Peyer's patch (tissue), 4 donors: ENCODE results near the gene RNU6-7. TPM values are rescaled to one million over a fixed set of nuclear protein-coding genes. Genes with fewer than 3 reads are reported as not detected.

Experiments
- DNase-seq, 3 donors: peaks; one replicate each; pipeline ENCODE4 v3.0.0-alpha.2; 2017 to 2019
- H3K27ac ChIP-seq, 4 donors: fragments of 200-600 bp; sonication (generic); one replicate each; pipeline ENCODE4 v1.5.1; 2016 to 2019
- H3K27me3 ChIP-seq, 2 donors: fragments of 200-600 bp; sonication (generic); one replicate each; pipeline ENCODE4 v1.5.1; 2019
- H3K36me3 ChIP-seq, 3 donors: fragments of 200-600 bp; sonication (generic); one replicate each; pipeline ENCODE4 v1.5.1; 2016 to 2019
- H3K4me1 ChIP-seq, 4 donors: fragments of 200-600 bp; sonication (generic); one replicate each; pipeline ENCODE4 v1.5.1; 2016 to 2019
- H3K4me3 ChIP-seq, 4 donors: fragments of 200-600 bp; sonication (generic); 1 replicate in 3 of 4; 2 replicates in 1 of 4; pipeline ENCODE4 v1.5.1; 2016 to 2019; ENCODE audit warnings: mild to moderate bottlenecking in 1 of 4
- H3K9me3 ChIP-seq, 4 donors: fragments of 200-600 bp; sonication (generic); one replicate each; pipeline ENCODE4 v1.5.1; 2016 to 2019; ENCODE audit warnings: mild to moderate bottlenecking in 1 of 4
- CTCF ChIP-seq, 6 experiments: fragments of 450-650 bp in 4 of 6; fragments of 200-600 bp in 2 of 6; sonication (generic) in 1 of 6; IDR thresholded peaks; one replicate each; pipeline ENCODE4 v1.5.1; 2017 to 2019; ENCODE audit warnings: antibody characterized with exemption in 6 of 6, mild to moderate bottlenecking in 3 of 6, moderate library complexity in 1 of 6
- POLR2A ChIP-seq, 2 donors: fragments of 450-650 bp; IDR thresholded peaks; one replicate each; pipeline ENCODE4 v1.5.1; 2017; ENCODE audit warnings: antibody characterized with exemption in 2 of 2, mild to moderate bottlenecking in 2 of 2, moderate library complexity in 2 of 2
- total RNA-seq, 4 donors: library from RNA; depleted of rRNA; stranded (reverse); fragments of >200 nt; gene quantifications; one replicate each; pipeline ENCODE4 v1.1.0, GENCODE V29; 2016

The RNU6-7 gene
- total RNA-seq, 4 donors from 2014 or later = not detected

DNA sequence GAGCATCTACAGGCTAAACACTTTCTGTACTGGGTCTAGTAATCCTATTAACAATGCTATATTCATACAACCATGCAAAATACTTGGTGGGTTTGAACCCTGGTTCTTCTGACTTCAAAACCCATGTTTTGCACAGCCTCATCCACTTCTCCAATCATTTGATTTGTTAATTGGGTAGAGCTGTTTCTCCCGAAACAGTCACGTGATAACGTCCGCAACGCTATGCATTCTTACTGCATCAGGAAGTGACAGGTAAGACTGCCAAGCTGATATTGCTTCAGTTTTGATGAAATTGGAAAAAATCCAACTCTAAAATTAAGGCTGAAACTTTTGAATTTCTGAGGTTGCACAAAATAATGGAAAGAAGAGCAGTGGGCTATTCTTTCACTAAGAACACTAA lies 30.4 kb upstream of the RNU6-7 start:
- no peaks in the 10 kb centered on the region for H3K27me3 ChIP-seq
- H3K27ac ChIP-seq = no peak overlapping the region
- H3K9me3 ChIP-seq = no peaks in the 10 kb centered on the region
- no peak for TF ChIP-seq CTCF (IDR thresholded peaks at IDR 0.05)
- no peak for TF ChIP-seq POLR2A (IDR thresholded peaks at IDR 0.05)
- H3K4me1 ChIP-seq = no peaks in the 10 kb centered on the region
- H3K36me3 ChIP-seq = no peaks in the 10 kb centered on the region
- DNase-seq = no peak
- no peak overlapping the region for H3K4me3 ChIP-seq

- H3K27me3 ChIP-seq = no peaks in the 10 kb centered on the region
These were observed 18.4 kb upstream of the RNU6-7 start for GRCh38 chr14:32183151-32184058.

GRCh38 chr14:32185097-32185496 lies 16.7 kb upstream of the RNU6-7 start:
- Histone ChIP-seq H3K4me3 (no peak overlapping the region), H3K9me3 (peaks cover 0 to 7% (median 0%) of the 10 kb centered on the region in 4 donors)

More at GRCh38 chr14:32183151-32184058, 18.4 kb upstream of the RNU6-7 start:
- Histone ChIP-seq H3K36me3 (no peaks in the 10 kb centered on the region), H3K4me1 (no peaks in the 10 kb centered on the region), H3K4me3 (no peak overlapping the region), H3K9me3 (peaks cover 0 to 7% (median 0%) of the 10 kb centered on the region in 4 donors), H3K27ac (no peak overlapping the region)
- no peak for DNase-seq
- TF ChIP-seq CTCF (IDR thresholded peaks at IDR 0.05) (no peak), POLR2A (IDR thresholded peaks at IDR 0.05) (no peak)

DNA sequence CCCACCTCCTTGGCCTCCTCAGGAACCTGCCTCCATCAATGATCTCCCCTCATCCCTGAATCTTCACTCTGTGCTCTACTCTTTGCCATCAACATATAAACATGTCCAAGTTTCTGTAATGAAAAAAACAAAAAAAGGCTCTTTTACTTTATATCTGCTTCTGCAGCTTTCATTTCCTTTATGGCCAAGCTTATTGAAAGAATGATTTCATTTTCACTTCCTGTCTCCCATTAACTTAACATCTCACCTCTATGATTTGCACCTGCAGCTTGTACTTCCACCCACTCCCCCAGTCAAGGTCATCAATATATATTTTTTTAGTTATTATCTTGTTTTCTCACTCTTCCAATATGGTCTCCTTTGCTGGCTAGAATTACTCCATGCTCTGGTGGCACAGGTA lies 15.6 kb upstream of the RNU6-7 start:
- no peaks in the 10 kb centered on the region for H3K36me3 ChIP-seq
- no peak for TF ChIP-seq CTCF (IDR thresholded peaks at IDR 0.05)
- TF ChIP-seq POLR2A (IDR thresholded peaks at IDR 0.05) = no peak
- H3K27ac ChIP-seq = no peak overlapping the region
- DNase-seq = no peak
- no peaks in the 10 kb centered on the region for H3K4me1 ChIP-seq
- no peaks in the 10 kb centered on the region for H3K27me3 ChIP-seq
- H3K4me3 ChIP-seq = no peak overlapping the region
- peaks cover 0 to 7% (median 0%) of the 10 kb centered on the region in 4 donors for H3K9me3 ChIP-seq

More at GRCh38 chr14:32185097-32185496, 16.7 kb upstream of the RNU6-7 start:
- Histone ChIP-seq H3K4me1 (no peaks in the 10 kb centered on the region), H3K36me3 (no peaks in the 10 kb centered on the region), H3K27me3 (no peaks in the 10 kb centered on the region), H3K27ac (no peak overlapping the region)
- DNase-seq = no peak
- no peak for TF ChIP-seq CTCF (IDR thresholded peaks at IDR 0.05)
- TF ChIP-seq POLR2A (IDR thresholded peaks at IDR 0.05) = no peak

DNA sequence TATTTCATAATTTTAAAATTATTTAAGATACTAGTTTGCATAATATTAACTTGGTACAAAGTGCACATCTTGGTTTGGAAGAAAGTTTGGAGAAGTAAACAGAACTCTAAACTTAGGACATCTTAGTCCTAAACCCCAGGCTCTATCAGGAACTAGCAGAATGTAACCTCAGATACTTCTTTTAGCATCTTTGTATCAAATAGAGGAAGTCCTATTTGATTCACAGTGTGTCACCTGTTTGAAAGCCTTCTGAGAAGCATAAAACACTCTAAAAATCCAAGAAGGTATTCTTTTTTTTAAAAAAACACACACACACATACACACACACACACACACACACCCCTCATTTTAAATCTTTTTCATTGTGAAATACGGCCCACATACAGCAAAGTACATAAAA lies 12.0 kb upstream of the RNU6-7 start:
- Histone ChIP-seq H3K36me3 (no peaks in the 10 kb centered on the region), H3K27ac (no peak overlapping the region), H3K4me3 (no peak overlapping the region), H3K4me1 (no peaks in the 10 kb centered on the region), H3K27me3 (no peaks in the 10 kb centered on the region), H3K9me3 (peaks cover 0 to 4% (median 0%) of the 10 kb centered on the region in 4 donors)
- no peak for DNase-seq
- TF ChIP-seq CTCF (IDR thresholded peaks at IDR 0.05) = no peak
